A549 (cell line): ENCODE measurements around the gene SLC48A1. TPM values are rescaled to one million over a fixed set of nuclear protein-coding genes. Genes with fewer than 3 reads are reported as not detected.
A peak's percentile ranks its signal among the peaks of the same experiment; 100 is the strongest.

Source experiments
- ATAC-seq, 2 experiments: fragments of 200-7000 bp in 1 of 2; fragments of >200 bp in 1 of 2; cut with Nextera tagmentation in 1 of 2; cut with Tn5 transposase in 1 of 2; 3 replicates each; pipeline versions ENCODE4 v1.8.0 to v1.9.1; 2018 to 2020; ENCODE audit warnings: mild to moderate bottlenecking in 1 of 2, moderate library complexity in 1 of 2
- CTCF ChIA-PET: fragments of 300-600 bp; sonication (Branson Sonifier 250); formaldehyde crosslinking; extraction: SDS; loops from one replicate; lab custom pipeline; 2021; ENCODE audit warnings: antibody characterized with exemption, inconsistent platforms; lab: Yijun Ruan, JAX
- POLR2A ChIA-PET: fragments of 350-600 bp; formaldehyde crosslinking; extraction: SDS; loops from one replicate; lab custom pipeline; 2021; ENCODE audit warnings: antibody characterized with exemption, inconsistent platforms; lab: Yijun Ruan, JAX
- DNase-seq, 2 experiments: peaks; one replicate each; pipeline versions ENCODE4 v3.0.0 to v3.0.0-alpha.2; 2011 to 2016; ENCODE audit warnings: low read depth in 1 of 2, low spot score in 1 of 2
- FAIRE-seq: peaks from 2 replicates; lab custom pipeline; 2011; peaks lifted over from hg19 to GRCh38; lab: Jason Lieb, UNC
- H3K27ac ChIP-seq, 2 experiments: fragments of >200 bp; sonication (Bioruptor Twin); formaldehyde crosslinking; 3 replicates each; pipeline ENCODE4 v1.5.1; 2016 to 2017
- H3K4me1 ChIP-seq: fragments of >200 bp; sonication (Bioruptor Twin); formaldehyde crosslinking; 3 replicates; pipeline ENCODE4 v1.6.1; 2016
- H3K4me2 ChIP-seq: fragments of >200 bp; sonication (Bioruptor Twin); formaldehyde crosslinking; 3 replicates; pipeline ENCODE4 v1.6.1; 2016
- H3K4me3 ChIP-seq: fragments of >200 bp; sonication (Bioruptor Twin); formaldehyde crosslinking; 3 replicates; pipeline ENCODE4 v1.5.1; 2016
- H3K9me3 ChIP-seq: fragments of >200 bp; sonication (Bioruptor Twin); formaldehyde crosslinking; 3 replicates; pipeline ENCODE4 v1.6.1; 2016
- ATOH8 ChIP-seq: fragments of 250-450 bp; sonication (Bioruptor Pico); IDR thresholded peaks from 2 replicates; pipeline ENCODE4 v1.5.0; 2020; ENCODE audit warnings: low read depth, mild to moderate bottlenecking, moderate library complexity
- BCL3 ChIP-seq: fragments of >200 bp; sonication (Bioruptor Twin); formaldehyde crosslinking; IDR thresholded peaks from 3 replicates; pipeline ENCODE4 v1.6.1; 2016
- CBX2 ChIP-seq: fragments of 200-600 bp; sonication (generic); IDR thresholded peaks from 2 replicates; pipeline ENCODE4 v1.6.1; 2016; ENCODE audit warnings: low read depth, mild to moderate bottlenecking, borderline replicate concordance
- CBX8 ChIP-seq: fragments of 200-600 bp; sonication (generic); IDR thresholded peaks from 2 replicates; pipeline ENCODE4 v1.6.1; 2016
- E2F6 ChIP-seq: IDR thresholded peaks from 2 replicates; pipeline ENCODE4 v1.6.1; 2012; ENCODE audit warnings: low read depth, borderline replicate concordance
- EHMT2 ChIP-seq: fragments of 200-600 bp; sonication (generic); IDR thresholded peaks from 2 replicates; pipeline ENCODE4 v1.6.1; 2016; ENCODE audit warnings: antibody characterized with exemption, low read depth, mild to moderate bottlenecking, moderate library complexity
- ELK1 ChIP-seq: fragments of 150-350 bp; IDR thresholded peaks from 2 replicates; pipeline ENCODE4 v1.6.1; 2014; ENCODE audit warnings: low read depth, mild to moderate bottlenecking, low read length
- FOSB ChIP-seq: fragments of 250-450 bp; sonication (Bioruptor Pico); IDR thresholded peaks from 2 replicates; pipeline ENCODE4 v1.5.0; 2020; ENCODE audit warnings: mild to moderate bottlenecking, moderate library complexity
- FOSL2 ChIP-seq, 2 experiments: fragments of 450-650 bp in 1 of 2; fragments of >200 bp in 1 of 2; sonication (Bioruptor Twin) in 1 of 2; formaldehyde crosslinking; IDR thresholded peaks; 2 replicates each; pipeline versions ENCODE4 v1.5.0 to v1.6.1; 2016 to 2020; ENCODE audit warnings: mild to moderate bottlenecking in 1 of 2, moderate library complexity in 1 of 2
- GATA3 ChIP-seq: IDR thresholded peaks from 2 replicates; pipeline ENCODE4 v1.6.1; 2012; ENCODE audit warnings: borderline replicate concordance
- HEYL ChIP-seq: fragments of 250-450 bp; sonication (Bioruptor Pico); IDR thresholded peaks from 2 replicates; pipeline ENCODE4 v1.8.0; 2021; ENCODE audit warnings: mild to moderate bottlenecking, moderate library complexity
- HMGXB4 ChIP-seq: fragments of 250-450 bp; sonication (Bioruptor Pico); IDR thresholded peaks from 2 replicates; pipeline ENCODE4 v1.5.0; 2021; ENCODE audit warnings: mild to moderate bottlenecking, moderate library complexity, borderline replicate concordance
- HOXA7 ChIP-seq: fragments of 250-450 bp; sonication (Bioruptor Pico); IDR thresholded peaks from 2 replicates; pipeline ENCODE4 v1.5.0; 2020; ENCODE audit warnings: mild to moderate bottlenecking, moderate library complexity
- HOXB13 ChIP-seq: fragments of 250-450 bp; sonication (Bioruptor Pico); IDR thresholded peaks from 2 replicates; pipeline ENCODE4 v1.5.0; 2020; ENCODE audit warnings: low read depth, mild to moderate bottlenecking, moderate library complexity
- JUNB ChIP-seq: fragments of >200 bp; sonication (Bioruptor Twin); formaldehyde crosslinking; IDR thresholded peaks from 2 replicates; pipeline ENCODE4 v1.6.1; 2016
- KDM1A ChIP-seq: fragments of 200-600 bp; sonication (generic); IDR thresholded peaks from 2 replicates; pipeline ENCODE4 v1.6.1; 2016; ENCODE audit warnings: low read depth, mild to moderate bottlenecking
- KDM5A ChIP-seq: fragments of 200-600 bp; sonication (generic); IDR thresholded peaks from 2 replicates; pipeline ENCODE4 v1.6.1; 2016; ENCODE audit warnings: antibody characterized with exemption, mild to moderate bottlenecking
- PBX3 ChIP-seq: IDR thresholded peaks from 2 replicates; pipeline ENCODE4 v1.6.1; 2012
- PHF8 ChIP-seq: fragments of 200-600 bp; sonication (generic); IDR thresholded peaks from 2 replicates; pipeline ENCODE4 v1.6.1; 2016; ENCODE audit warnings: low read depth, mild to moderate bottlenecking, antibody characterized with exemption, moderate library complexity, borderline replicate concordance
- RAD21 ChIP-seq, 2 experiments: fragments of >200 bp in 1 of 2; sonication (Bioruptor Twin) in 1 of 2; formaldehyde crosslinking in 1 of 2; IDR thresholded peaks in 1 of 2; conservative IDR thresholded peaks in 1 of 2; 2 replicates in 1 of 2; 3 replicates in 1 of 2; pipeline ENCODE4 v1.6.1; 2012 to 2018; ENCODE audit warnings: inconsistent platforms in 1 of 2
- SMC3 ChIP-seq: fragments of >200 bp; sonication (Bioruptor Twin); formaldehyde crosslinking; IDR thresholded peaks from 3 replicates; pipeline ENCODE4 v1.6.1; 2018; ENCODE audit warnings: inconsistent platforms
- SREBF2 ChIP-seq: fragments of 450-650 bp; IDR thresholded peaks from 2 replicates; pipeline ENCODE4 v1.6.1; 2014; ENCODE audit warnings: mild to moderate bottlenecking, moderate library complexity
- TP53 ChIP-seq: fragments of 250-450 bp; sonication (Bioruptor Pico); IDR thresholded peaks from 2 replicates; pipeline ENCODE4 v1.5.0; 2021; ENCODE audit warnings: mild to moderate bottlenecking, moderate library complexity
- ZNF302 ChIP-seq: fragments of 250-450 bp; sonication (Bioruptor Pico); IDR thresholded peaks from 2 replicates; pipeline ENCODE4 v1.9.0; 2021; ENCODE audit warnings: inconsistent platforms, mild to moderate bottlenecking, moderate library complexity
- ZSCAN20 ChIP-seq: fragments of 250-450 bp; sonication (Bioruptor Pico); IDR thresholded peaks from 2 replicates; pipeline ENCODE4 v1.8.0; 2022; ENCODE audit warnings: mild to moderate bottlenecking, moderate library complexity
- WGBS: methylation state at CpG from one replicate; pipeline ENCODE4 v1.1.6; 2017; ENCODE audit errors: missing lambda C conversion rate; 5-methylcytosine and 5-hydroxymethylcytosine counted together
- polyA plus RNA-seq, 4 experiments: library from polyadenylated mRNA; depleted of rRNA in 3 of 4; stranded (reverse); fragments of >200 nt; fragmentation: RNase III in 1 of 4; extraction: RNeasy Plus Mini Kit Qiagen cat#74134 plus additional on column Dnase treatment in 1 of 4; gene quantifications; 2 replicates in 3 of 4; 3 replicates in 1 of 4; pipeline ENCODE4 v1.2.3, GENCODE V29; 2011 to 2017

SLC48A1 gene
- polyA plus RNA-seq, 2 of the 4 experiments (the other 2 are of a cell fraction), result 25.1 to 32.6 TPM

- no peak overlapping the region for H3K4me2 ChIP-seq
- no peak for FAIRE-seq
- CTCF ChIA-PET, result interaction anchor here (0.9 to 59.0 kb wide), 8 partner anchors 8 to 63 kb away, joined by 3 to 1532 read pairs (median 5); no protein-coding TSS in a partner anchor
- no peak for TF ChIP-seq PHF8
- no peak for TF ChIP-seq FOSB (CRISPR knock-in tag)
- TF ChIP-seq EHMT2, result no peak
- TF ChIP-seq KDM5A, result no peak
- TF ChIP-seq SREBF2, result no peak
- TF ChIP-seq HOXB13 (CRISPR knock-in tag), result no peak
- no peak for TF ChIP-seq E2F6
- TF ChIP-seq RAD21 (conservative IDR thresholded peaks at IDR 0.05 in 1 of 2, IDR thresholded peaks at IDR 0.05 in 1 of 2), result no peak
- no peak for TF ChIP-seq SMC3
- TF ChIP-seq CBX8, result no peak
- 82% methylated on average over 2 of the region's 2 CpGs for WGBS
- no peak for ATAC-seq
- H3K4me1 ChIP-seq, result peaks cover 38% of the 10 kb centered on the region
- H3K4me3 ChIP-seq, result no peak overlapping the region
- no peak overlapping the region for H3K27ac ChIP-seq
- POLR2A ChIA-PET, result no interaction called here
- DNase-seq, result no peak
- H3K9me3 ChIP-seq, result no peaks in the 10 kb centered on the region
These were observed 32.4 kb downstream of the SLC48A1 start for GRCh38 chr12:47805417-47805816.

GRCh38 chr12:47807338-47807737 lies 34.3 kb downstream of the SLC48A1 start:
- peaks cover 51% of the 10 kb centered on the region for H3K4me1 ChIP-seq
- 88% methylated on average over 5 of the region's 5 CpGs for WGBS
- H3K9me3 ChIP-seq, result no peaks in the 10 kb centered on the region
- TF ChIP-seq ZNF302 (CRISPR knock-in tag) (no peak), EHMT2 (no peak), CBX2 (no peak), FOSL2 (IDR thresholded peaks at IDR 0.05) (no peak), FOSL2 (CRISPR knock-in tag; IDR thresholded peaks at IDR 0.05) (no peak), HMGXB4 (CRISPR knock-in tag) (no peak), SREBF2 (no peak), JUNB (no peak)
- FAIRE-seq (no peak), DNase-seq (no peak), ATAC-seq (no peak)
- CTCF ChIA-PET, result interaction anchor here (1.1 to 59.0 kb wide), 11 partner anchors 10 to 92 kb away, joined by 3 to 1532 read pairs (median 7); partner anchors contain the start of gene HDAC7
- no peak overlapping the region for H3K27ac ChIP-seq
- H3K4me2 ChIP-seq, result no peak overlapping the region
- POLR2A ChIA-PET, result interaction anchor here (0.6 kb wide), 1 partner anchor 13 kb away, joined by 3 read pairs; no protein-coding TSS in a partner anchor
- H3K4me3 ChIP-seq, result no peak overlapping the region

- no peak for ATAC-seq
- Histone ChIP-seq H3K4me1 (peaks cover 49% of the 10 kb centered on the region), H3K9me3 (no peaks in the 10 kb centered on the region), H3K4me2 (no peak overlapping the region), H3K27ac (peak overlapping the region in 1 of 2 experiments; percentile 57; a peak in 2 of 6 replicates), H3K4me3 (no peak overlapping the region)
- WGBS, result 73% methylated on average over 6 of the region's 9 CpGs
- CTCF ChIA-PET, result interaction anchor here (1.1 to 59.0 kb wide), 10 partner anchors 11 to 93 kb away, joined by 3 to 1532 read pairs (median 7); partner anchors contain the start of gene HDAC7
- POLR2A ChIA-PET, result no interaction called here
- DNase-seq, result no peak
- FAIRE-seq, result no peak
- no peak for TF ChIP-seq ELK1
- TF ChIP-seq PBX3, result no peak
- TF ChIP-seq RAD21 (conservative IDR thresholded peaks at IDR 0.05 in 1 of 2, IDR thresholded peaks at IDR 0.05 in 1 of 2), result no peak
- TF ChIP-seq HOXA7 (CRISPR knock-in tag), result no peak
- TF ChIP-seq JUNB, result no peak
- no peak for TF ChIP-seq TP53 (CRISPR knock-in tag)
- TF ChIP-seq SREBF2, result no peak
- TF ChIP-seq KDM1A, result no peak
- no peak for TF ChIP-seq GATA3
- TF ChIP-seq ATOH8, result no peak
- TF ChIP-seq BCL3, result no peak
- TF ChIP-seq HEYL (CRISPR knock-in tag), result no peak
- TF ChIP-seq ZSCAN20 (CRISPR knock-in tag), result no peak
These were observed 35.0 kb downstream of the SLC48A1 start for GRCh38 chr12:47808050-47808449.
